Mucosa of rectum (tissue), 2 donors: ENCODE results near the gene PALLD.
"Not testable (repeated sequence)": the region's sequence is repeated elsewhere in the genome, so short reads cannot be mapped to it uniquely, and the experiment has no call there.

ENCODE experiments used
- H3K27ac ChIP-seq, 2 donors: one replicate each; pipeline ENCODE4 v1.7.0; 2013; ENCODE audit warnings: inconsistent platforms in 2 of 2, low read depth in 2 of 2, low read length in 2 of 2
- H3K27me3 ChIP-seq, 2 donors: one replicate each; pipeline ENCODE4 v1.7.0; 2013; ENCODE audit warnings: low read length in 2 of 2; ENCODE audit not compliant: control insufficient read depth in 2 of 2, insufficient read depth in 2 of 2
- H3K36me3 ChIP-seq, 2 donors: one replicate each; pipeline ENCODE4 v1.7.0; 2013; ENCODE audit warnings: low read length in 2 of 2; ENCODE audit not compliant: control insufficient read depth in 2 of 2, insufficient read depth in 2 of 2
- H3K4me1 ChIP-seq, 2 donors: one replicate each; pipeline ENCODE4 v1.7.0; 2013; ENCODE audit warnings: low read length in 2 of 2, mild to moderate bottlenecking in 1 of 2; ENCODE audit not compliant: control insufficient read depth in 2 of 2, insufficient read depth in 2 of 2
- H3K4me3 ChIP-seq, 2 donors: one replicate each; pipeline ENCODE4 v1.7.0; 2013; ENCODE audit warnings: low read length in 2 of 2
- H3K9ac ChIP-seq, 2 donors: one replicate each; pipeline ENCODE4 v1.7.0; 2013; ENCODE audit warnings: low read length in 2 of 2, low read depth in 1 of 2, mild to moderate bottlenecking in 1 of 2
- H3K9me3 ChIP-seq, 2 donors: one replicate each; pipeline ENCODE4 v1.7.0; 2013; ENCODE audit warnings: low read length in 2 of 2; ENCODE audit not compliant: control insufficient read depth in 2 of 2
- donor health status: healthy.
- donor health status: Normal muscosa, but diverticular disease.

PALLD gene

GRCh38 chr4:168508683-168509082 lies 11.8 kb downstream of the PALLD start:
- H3K9ac ChIP-seq, result no peak overlapping the region
- no peaks in the 10 kb centered on the region for H3K36me3 ChIP-seq
- no peak overlapping the region for H3K27ac ChIP-seq
- H3K4me1 ChIP-seq, result no peaks in the 10 kb centered on the region
- H3K27me3 ChIP-seq, result no peaks in the 10 kb centered on the region
- H3K9me3 ChIP-seq, result no peaks in the 10 kb centered on the region
- no peak overlapping the region for H3K4me3 ChIP-seq

- no peaks in the 10 kb centered on the region for H3K9me3 ChIP-seq
- H3K36me3 ChIP-seq, result no peaks in the 10 kb centered on the region
- H3K4me1 ChIP-seq, result no peaks in the 10 kb centered on the region
- H3K27me3 ChIP-seq, result no peaks in the 10 kb centered on the region
- no peak overlapping the region for H3K9ac ChIP-seq
- H3K4me3 ChIP-seq, result no peak overlapping the region
- no peak overlapping the region for H3K27ac ChIP-seq
Observed at GRCh38 chr4:168509786-168510185, 12.9 kb downstream of the PALLD start.

GRCh38 chr4:168511780-168512489 lies 15.1 kb downstream of the PALLD start:
- Histone ChIP-seq H3K27ac (no peak overlapping the region), H3K36me3 (no peaks in the 10 kb centered on the region), H3K9me3 (no peaks in the 10 kb centered on the region), H3K4me3 (no peak overlapping the region), H3K27me3 (no peaks in the 10 kb centered on the region), H3K4me1 (no peaks in the 10 kb centered on the region), H3K9ac (no peak overlapping the region)

- H3K4me3 ChIP-seq, H3K36me3 ChIP-seq, H3K4me1 ChIP-seq, H3K9ac ChIP-seq, H3K27ac ChIP-seq, H3K27me3 ChIP-seq, H3K9me3 ChIP-seq: not testable (repeated sequence)
Observed at GRCh38 chr4:168513826-168514225, 17.0 kb downstream of the PALLD start.

DNA sequence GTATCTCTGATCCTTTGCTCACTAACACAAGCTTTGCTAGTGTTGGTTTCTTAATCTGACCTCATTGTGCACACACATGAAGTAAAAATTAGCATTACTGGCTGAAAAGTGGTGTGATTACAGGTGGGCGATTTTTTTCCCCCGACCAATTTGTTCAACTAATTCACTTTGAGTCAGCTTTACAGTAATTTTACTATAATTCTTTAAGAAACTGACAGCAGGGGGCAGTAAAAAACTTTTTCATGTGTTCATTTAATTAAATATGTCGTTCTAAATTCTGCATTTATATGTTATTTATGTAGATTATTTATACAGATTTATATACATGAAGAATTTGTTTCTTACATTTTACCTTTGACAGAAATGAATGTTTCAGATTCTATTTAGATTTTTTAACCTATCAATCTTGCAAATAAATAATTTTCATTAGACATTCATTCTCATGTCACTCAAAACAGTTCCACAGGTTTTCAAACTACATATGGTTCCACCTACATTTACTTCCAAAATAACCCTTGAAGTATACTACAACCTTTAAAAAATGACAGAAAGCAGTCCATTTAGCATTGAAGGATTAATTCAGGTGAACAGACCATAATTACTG lies 17.5 kb downstream of the PALLD start:
- no peaks in the 10 kb centered on the region for H3K36me3 ChIP-seq
- no peaks in the 10 kb centered on the region for H3K9me3 ChIP-seq
- no peaks in the 10 kb centered on the region for H3K27me3 ChIP-seq
- no peak overlapping the region for H3K27ac ChIP-seq
- no peaks in the 10 kb centered on the region for H3K4me1 ChIP-seq
- H3K9ac ChIP-seq, result no peak overlapping the region
- no peak overlapping the region for H3K4me3 ChIP-seq

DNA sequence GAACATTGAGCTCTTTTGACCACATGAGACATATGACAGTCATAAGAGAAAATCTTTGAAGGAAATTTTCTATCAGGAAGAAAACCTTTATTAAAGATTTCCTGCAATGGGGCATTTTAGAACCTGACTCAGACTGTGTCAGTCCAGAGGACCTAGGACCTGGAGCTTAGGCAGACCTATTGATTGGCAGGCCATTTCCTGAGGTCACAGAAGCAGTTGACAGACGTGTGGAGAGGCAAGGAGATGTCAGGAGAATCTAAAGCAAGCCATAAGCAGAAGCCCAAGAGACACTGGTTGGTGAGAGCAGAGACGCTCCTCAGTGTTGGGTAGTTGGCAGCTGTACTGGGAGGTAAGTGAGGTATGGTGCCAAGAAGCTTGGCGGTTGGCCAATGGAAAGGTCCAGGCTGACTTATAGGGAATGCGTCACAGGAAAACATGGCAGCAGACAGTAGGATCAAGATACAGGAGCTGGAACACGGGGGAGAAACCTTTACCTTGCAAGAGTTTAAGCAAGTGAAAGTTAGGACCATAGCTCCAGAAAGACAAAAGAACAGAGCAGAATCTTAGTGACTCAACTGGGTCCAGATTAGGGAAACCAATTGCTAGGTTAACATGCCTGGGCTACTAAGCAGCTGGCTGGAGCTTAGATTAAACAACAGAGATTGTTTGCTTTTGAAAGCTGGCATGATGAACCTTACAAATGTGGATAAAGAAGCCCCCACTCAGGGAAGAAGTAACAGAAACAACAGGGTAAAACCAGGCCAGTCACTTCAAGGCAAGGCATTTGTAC lies 18.6 kb downstream of the PALLD start:
- no peak overlapping the region for H3K4me3 ChIP-seq

GRCh38 chr4:168516841-168517240 lies 20.0 kb downstream of the PALLD start:
- no peak overlapping the region for H3K27ac ChIP-seq
- H3K27me3 ChIP-seq, result no peaks in the 10 kb centered on the region
- H3K9ac ChIP-seq, result no peak overlapping the region
- H3K4me1 ChIP-seq, result no peaks in the 10 kb centered on the region
- no peaks in the 10 kb centered on the region for H3K9me3 ChIP-seq
- no peaks in the 10 kb centered on the region for H3K36me3 ChIP-seq
- H3K4me3 ChIP-seq, result no peak overlapping the region

More for the DNA sequence above, 18.6 kb downstream of the PALLD start:
- Histone ChIP-seq H3K4me1 (no peaks in the 10 kb centered on the region), H3K9ac (no peak overlapping the region), H3K27ac (no peak overlapping the region), H3K27me3 (no peaks in the 10 kb centered on the region), H3K9me3 (no peaks in the 10 kb centered on the region), H3K36me3 (no peaks in the 10 kb centered on the region)

DNA sequence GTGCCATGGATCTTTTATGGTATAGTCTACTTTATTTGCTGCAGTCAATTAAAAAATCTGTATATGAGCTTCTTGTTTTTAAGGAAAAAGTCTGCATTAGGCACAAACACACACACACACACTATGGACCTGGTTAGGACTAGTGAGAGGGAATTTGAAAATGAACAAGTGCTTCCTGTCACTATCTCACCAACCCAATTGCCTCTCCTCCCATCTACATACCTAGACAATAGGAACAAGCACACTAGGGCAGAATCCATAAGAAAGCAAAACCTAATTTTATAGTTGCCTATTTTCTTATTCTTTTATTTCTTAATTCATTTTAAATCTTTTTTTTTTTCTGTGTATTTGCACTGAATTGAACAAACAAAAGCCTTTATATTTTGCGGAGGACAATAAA lies 22.7 kb downstream of the PALLD start:
- Histone ChIP-seq H3K4me3 (no peak overlapping the region), H3K27me3 (no peaks in the 10 kb centered on the region), H3K9ac (no peak overlapping the region), H3K36me3 (no peaks in the 10 kb centered on the region), H3K27ac (no peak overlapping the region), H3K4me1 (no peaks in the 10 kb centered on the region), H3K9me3 (no peaks in the 10 kb centered on the region)

DNA sequence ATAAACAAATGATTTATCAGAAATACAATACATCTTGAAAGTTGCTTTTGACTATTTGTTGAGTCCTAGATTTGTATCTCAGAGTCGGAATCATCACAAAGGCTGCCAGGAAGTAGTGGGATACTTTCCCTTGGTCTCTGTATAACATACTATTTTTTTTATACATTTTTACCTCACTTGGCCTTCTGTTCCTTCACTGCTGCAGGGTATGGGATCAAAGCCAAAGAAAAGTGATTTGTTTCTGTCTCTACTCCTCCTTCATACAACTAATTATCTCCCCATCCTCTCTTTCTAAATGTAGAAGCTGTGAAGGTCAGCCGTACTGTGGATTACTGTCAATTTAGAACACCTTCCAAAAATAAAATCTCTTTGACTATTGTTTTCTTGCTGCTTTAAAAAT lies 24.9 kb downstream of the PALLD start:
- no peak overlapping the region for H3K4me3 ChIP-seq
- no peak overlapping the region for H3K27ac ChIP-seq
- H3K9me3 ChIP-seq, result no peaks in the 10 kb centered on the region
- H3K27me3 ChIP-seq, result no peaks in the 10 kb centered on the region
- H3K9ac ChIP-seq, result no peak overlapping the region
- no peaks in the 10 kb centered on the region for H3K4me1 ChIP-seq
- no peaks in the 10 kb centered on the region for H3K36me3 ChIP-seq

- Histone ChIP-seq H3K4me1 (no peaks in the 10 kb centered on the region), H3K9ac (no peak overlapping the region), H3K9me3 (no peaks in the 10 kb centered on the region), H3K27me3 (no peaks in the 10 kb centered on the region), H3K36me3 (no peaks in the 10 kb centered on the region), H3K27ac (no peak overlapping the region), H3K4me3 (no peak overlapping the region)
Observed at GRCh38 chr4:168522356-168522755, 25.5 kb downstream of the PALLD start.
